Epithelial cell of esophagus (primary cell): ENCODE results near the gene PRAME.

Experiments used
- DNase-seq: peaks from one replicate; pipeline ENCODE4 v3.0.0; 2010; ENCODE audit warnings: low read depth
- H3K4me3 ChIP-seq: 2 replicates; pipeline ENCODE4 v1.5.1; 2011; ENCODE audit warnings: mild to moderate bottlenecking, low read length, control low read depth
- TF ChIP-seq, protein P1 (sequence below): IDR thresholded peaks from 2 replicates; pipeline ENCODE4 v1.5.1; 2011; ENCODE audit warnings: low read depth, mild to moderate bottlenecking, low read length, control low read depth, inconsistent platforms; ENCODE audit not compliant: insufficient read depth; ENCODE audit errors: missing control alignments

Gene PRAME

DNA sequence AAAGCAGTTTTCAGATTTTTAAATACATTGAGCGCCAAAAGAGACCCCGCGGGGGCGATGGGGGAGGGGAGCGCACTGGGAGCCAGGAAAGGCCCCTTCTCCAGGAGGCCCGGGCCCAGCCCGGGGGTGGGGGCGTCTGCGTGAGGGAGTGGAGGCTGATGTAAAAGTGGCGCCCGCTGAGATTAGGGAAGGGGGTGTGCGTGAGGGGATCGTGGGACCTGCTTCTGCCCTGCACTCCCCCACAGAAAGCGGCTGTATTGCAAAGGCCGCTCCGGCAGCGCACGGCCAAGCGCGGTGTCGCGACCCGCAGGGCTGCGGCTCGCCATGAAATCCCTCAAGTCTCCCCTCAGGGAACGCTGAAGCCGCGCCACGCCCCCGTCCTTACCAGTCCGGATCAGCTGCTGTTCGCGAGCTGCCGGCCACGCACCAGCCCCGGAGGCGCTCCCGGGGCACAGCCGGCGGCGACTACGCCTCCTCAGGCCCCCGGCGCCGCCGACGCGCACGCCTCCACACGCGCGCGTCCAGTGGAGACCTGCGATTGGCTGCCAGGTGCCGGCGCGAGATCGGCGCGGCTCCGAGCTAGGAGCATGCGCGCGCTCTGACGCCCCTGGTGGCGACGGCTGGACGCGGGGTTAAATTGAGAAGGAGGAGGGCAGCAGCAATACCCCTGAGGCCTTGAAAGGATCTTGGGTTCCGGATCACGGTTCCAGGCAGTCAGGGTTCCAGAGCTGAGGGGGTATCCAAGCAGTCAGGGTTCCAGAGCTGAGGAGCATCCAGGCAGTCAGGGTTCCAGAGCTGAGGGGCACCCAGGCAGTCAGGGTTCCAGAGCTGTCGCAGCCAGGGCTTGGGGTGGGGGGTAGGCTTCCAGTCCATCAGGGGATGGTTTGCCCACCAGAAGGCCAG lies 50.5 kb downstream of the PRAME start, which contains the start of gene ZNF280B:
Gene ZNF280B (minus strand): TSS at position 469 of the 903 bp plus-strand sequence. CDS start 19,344 bp downstream, outside the sequence.
- TF ChIP-seq, protein P1, sequence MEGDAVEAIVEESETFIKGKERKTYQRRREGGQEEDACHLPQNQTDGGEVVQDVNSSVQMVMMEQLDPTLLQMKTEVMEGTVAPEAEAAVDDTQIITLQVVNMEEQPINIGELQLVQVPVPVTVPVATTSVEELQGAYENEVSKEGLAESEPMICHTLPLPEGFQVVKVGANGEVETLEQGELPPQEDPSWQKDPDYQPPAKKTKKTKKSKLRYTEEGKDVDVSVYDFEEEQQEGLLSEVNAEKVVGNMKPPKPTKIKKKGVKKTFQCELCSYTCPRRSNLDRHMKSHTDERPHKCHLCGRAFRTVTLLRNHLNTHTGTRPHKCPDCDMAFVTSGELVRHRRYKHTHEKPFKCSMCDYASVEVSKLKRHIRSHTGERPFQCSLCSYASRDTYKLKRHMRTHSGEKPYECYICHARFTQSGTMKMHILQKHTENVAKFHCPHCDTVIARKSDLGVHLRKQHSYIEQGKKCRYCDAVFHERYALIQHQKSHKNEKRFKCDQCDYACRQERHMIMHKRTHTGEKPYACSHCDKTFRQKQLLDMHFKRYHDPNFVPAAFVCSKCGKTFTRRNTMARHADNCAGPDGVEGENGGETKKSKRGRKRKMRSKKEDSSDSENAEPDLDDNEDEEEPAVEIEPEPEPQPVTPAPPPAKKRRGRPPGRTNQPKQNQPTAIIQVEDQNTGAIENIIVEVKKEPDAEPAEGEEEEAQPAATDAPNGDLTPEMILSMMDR: peak; percentile 63
- H3K4me3 ChIP-seq: peak within 1 kb of the TSS; percentile 60
- peak; percentile 71 for DNase-seq

- DNase-seq: no peak
- H3K4me3 ChIP-seq: peak overlapping the region; percentile 60
- TF ChIP-seq, protein P1: no peak
Observed at GRCh38 chr22:22507743-22508273, 51.3 kb downstream of the PRAME start.

DNA sequence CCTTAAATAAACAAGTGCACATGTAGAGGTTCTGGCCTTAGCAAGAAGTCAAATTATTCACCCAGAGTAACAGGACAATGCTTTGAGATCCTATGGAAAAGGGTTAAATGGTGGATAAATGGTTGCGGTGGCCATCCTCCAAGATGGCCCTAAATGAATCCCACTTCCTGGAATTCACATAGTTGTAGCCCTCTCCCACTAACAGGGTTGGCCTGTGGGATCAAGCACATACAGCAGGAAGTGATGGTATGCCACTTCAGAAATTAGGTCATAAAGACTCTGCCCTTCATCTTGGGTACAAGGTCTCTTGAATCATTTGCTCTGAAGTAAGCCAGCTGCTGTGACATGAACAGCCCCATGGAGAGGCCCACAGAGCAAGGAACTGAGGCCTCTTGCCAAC lies 52.3 kb downstream of the PRAME start:
- no peak overlapping the region for H3K4me3 ChIP-seq
- no peak for DNase-seq
- TF ChIP-seq, protein P1: no peak

- TF ChIP-seq, protein P1: no peak
- DNase-seq: no peak
- no peak overlapping the region for H3K4me3 ChIP-seq
Observed at GRCh38 chr22:22498267-22498666, 60.8 kb downstream of the PRAME start.
